Spleen (tissue), 11 donors: ENCODE data around the gene P3H2. TPM values are rescaled to one million over a fixed set of nuclear protein-coding genes. Genes with fewer than 3 reads are reported as not detected.

Experiments
- DNase-seq: peaks from one replicate; pipeline ENCODE4 v3.0.0-alpha.2; 2020
- H3K27ac ChIP-seq, 8 donors: fragments of 200-600 bp; sonication (generic) in 7 of 8; 1 replicate in 4 of 8; 2 replicates in 4 of 8; pipeline versions ENCODE4 v1.5.0 to v1.8.0; 2016 to 2021; ENCODE audit warnings: inconsistent platforms in 4 of 8, mild to moderate bottlenecking in 4 of 8, moderate library complexity in 1 of 8
- H3K27me3 ChIP-seq, 7 donors: fragments of 200-600 bp; sonication (generic) in 6 of 7; replicated peaks in 1 of 7; 1 replicate in 4 of 7; 2 replicates in 3 of 7; pipeline versions ENCODE4 v1.5.0 to v1.8.0; 2016 to 2021; ENCODE audit warnings: inconsistent platforms in 3 of 7, mild to moderate bottlenecking in 1 of 7
- H3K36me3 ChIP-seq, 6 donors: fragments of 200-600 bp; sonication (generic) in 5 of 6; 1 replicate in 4 of 6; 2 replicates in 2 of 6; pipeline versions ENCODE4 v1.5.0 to v1.8.0; 2016 to 2021; ENCODE audit warnings: inconsistent platforms in 2 of 6
- H3K4me1 ChIP-seq, 6 donors: fragments of 200-600 bp; sonication (generic) in 5 of 6; 1 replicate in 3 of 6; 2 replicates in 3 of 6; pipeline versions ENCODE4 v1.5.0 to v1.8.0; 2016 to 2021; ENCODE audit warnings: inconsistent platforms in 3 of 6
- H3K4me3 ChIP-seq, 8 donors: fragments of 200-600 bp; sonication (generic) in 7 of 8; 1 replicate in 4 of 8; 2 replicates in 4 of 8; pipeline versions ENCODE4 v1.5.0 to v1.8.0; 2016 to 2021; ENCODE audit warnings: inconsistent platforms in 4 of 8, mild to moderate bottlenecking in 4 of 8, moderate library complexity in 2 of 8
- H3K9me3 ChIP-seq, 8 donors: fragments of 200-600 bp; sonication (generic) in 7 of 8; 1 replicate in 4 of 8; 2 replicates in 4 of 8; pipeline versions ENCODE4 v1.5.0 to v1.8.0; 2016 to 2021; ENCODE audit warnings: inconsistent platforms in 4 of 8
- CTCF ChIP-seq, 11 experiments: fragments of 200-600 bp in 7 of 11; fragments of 450-650 bp in 4 of 11; sonication (generic) in 4 of 11; IDR thresholded peaks in 8 of 11; conservative IDR thresholded peaks in 3 of 11; 1 replicate in 7 of 11; 2 replicates in 4 of 11; pipeline versions ENCODE4 v1.4.0 to v1.8.0; 2016 to 2021; ENCODE audit warnings: antibody characterized with exemption in 11 of 11, inconsistent platforms in 4 of 11, mild to moderate bottlenecking in 1 of 11
- POLR2A ChIP-seq, 3 donors: fragments of 450-650 bp; IDR thresholded peaks; one replicate each; pipeline ENCODE4 v1.5.1; 2017; ENCODE audit warnings: antibody characterized with exemption in 3 of 3, mild to moderate bottlenecking in 1 of 3
- POLR2AphosphoS5 ChIP-seq, 3 donors: sonication (generic); formaldehyde crosslinking; IDR thresholded peaks; one replicate each; pipeline ENCODE4 v1.5.1; 2017; ENCODE audit warnings: antibody characterized with exemption in 3 of 3
- WGBS, 5 donors: extraction: QIAGEN DNeasy Blood & Tissue Kit in 3 of 5; methylation state at CpG; one replicate each; pipeline versions ENCODE4 v1.1.5 to v1.1.7; 2013 to 2018; 5-methylcytosine and 5-hydroxymethylcytosine counted together
- intact Hi-C: fragments of 100-400 bp; cut with DNase I; formaldehyde crosslinking; loops from one replicate; pipeline ENCODE4 v1.15.0; 2023; ENCODE audit warnings: low total_unique reads
- polyA plus RNA-seq, 3 donors: library from polyadenylated mRNA; stranded (reverse); fragments of 200-250 nt; gene quantifications; one replicate each; pipeline ENCODE4 v1.2.1, GENCODE V29; 2013
- total RNA-seq, 7 donors: library from RNA; depleted of rRNA in 3 of 7; stranded (reverse); fragments of >200 nt in 3 of 7; fragmentation: NEBNext Ultra II Directional in 4 of 7; extraction: Animal tissue kit (Norgen Biotek cat#: 25700) in 4 of 7; gene quantifications; one replicate each; pipeline versions ENCODE4 v1.1.0 to v1.2.1, GENCODE V29; 2016 to 2021
- donor health status: healthy with polysubstance abuse.
- donor health status: DM: no; HTN: no; CAD: no; lungs with moderate emphysema.
- donor health status: DM: no; HTN: no; CAD: no.
- donor health status: Bipolar disorder and iron deficiency.
- donor health status: healthy.
- donor health status: DM: no; HTN: no; CAD: no.
- donor health status: DM: yes; HTN: yes; CAD: no.

The P3H2 gene
- total and polyA plus RNA-seq, 10 donors: 7.7 to 155 (median 79.2) TPM

GRCh38 chr3:190036631-190037030 is 84.1 kb downstream of the P3H2 start:
- no peak overlapping the region for H3K4me3 ChIP-seq
- peaks cover 0 to 5% (median 4%) of the 10 kb centered on the region in 6 donors for H3K4me1 ChIP-seq
- no peaks in the 10 kb centered on the region for H3K27me3 ChIP-seq
- no peaks in the 10 kb centered on the region for H3K36me3 ChIP-seq
- H3K27ac ChIP-seq: no peak overlapping the region
- intact Hi-C loops: no loop called here
- 67 to 80% (median 73%) methylated on average over 2 of the region's 2 CpGs for WGBS, 5 donors
- TF ChIP-seq POLR2AphosphoS5 (IDR thresholded peaks at IDR 0.05): no peak
- no peak for TF ChIP-seq CTCF (IDR thresholded peaks at IDR 0.05 in 8 of 11, conservative IDR thresholded peaks at IDR 0.05 in 3 of 11)
- no peak for TF ChIP-seq POLR2A (IDR thresholded peaks at IDR 0.05)
- no peaks in the 10 kb centered on the region for H3K9me3 ChIP-seq
- DNase-seq: no peak

- whole genome bisulfite sequencing, 5 donors: 78 to 95% (median 90%) methylated on average over 3 of the region's 3 CpGs
- no peaks in the 10 kb centered on the region for H3K4me1 ChIP-seq
- H3K27ac ChIP-seq: no peak overlapping the region
- H3K4me3 ChIP-seq: no peak overlapping the region
- intact Hi-C loops: no loop called here
- H3K9me3 ChIP-seq: no peaks in the 10 kb centered on the region
- TF ChIP-seq POLR2A (IDR thresholded peaks at IDR 0.05) (no peak), CTCF (IDR thresholded peaks at IDR 0.05 in 8 of 11, conservative IDR thresholded peaks at IDR 0.05 in 3 of 11) (no peak), POLR2AphosphoS5 (IDR thresholded peaks at IDR 0.05) (no peak)
- H3K36me3 ChIP-seq: no peaks in the 10 kb centered on the region
- no peaks in the 10 kb centered on the region for H3K27me3 ChIP-seq
- no peak for DNase-seq
These were observed 86.3 kb downstream of the P3H2 start for GRCh38 chr3:190034446-190034845.

GRCh38 chr3:190032923-190033322 is 87.8 kb downstream of the P3H2 start:
- Histone ChIP-seq H3K4me3 (no peak overlapping the region), H3K9me3 (no peaks in the 10 kb centered on the region), H3K27ac (no peak overlapping the region), H3K36me3 (no peaks in the 10 kb centered on the region), H3K4me1 (no peaks in the 10 kb centered on the region), H3K27me3 (no peaks in the 10 kb centered on the region)
- TF ChIP-seq CTCF (IDR thresholded peaks at IDR 0.05 in 8 of 11, conservative IDR thresholded peaks at IDR 0.05 in 3 of 11): no peak
- no peak for TF ChIP-seq POLR2AphosphoS5 (IDR thresholded peaks at IDR 0.05)
- TF ChIP-seq POLR2A (IDR thresholded peaks at IDR 0.05): no peak
- no peak for DNase-seq
- intact Hi-C loops: no loop called here
- WGBS, 5 donors: 87 to 90% (median 87%) methylated on average over 11 of the region's 11 CpGs

- Histone ChIP-seq H3K9me3 (no peaks in the 10 kb centered on the region), H3K4me1 (no peaks in the 10 kb centered on the region), H3K27me3 (no peaks in the 10 kb centered on the region), H3K36me3 (no peaks in the 10 kb centered on the region), H3K4me3 (no peak overlapping the region), H3K27ac (peak overlapping the region in 3 of 8 donors; percentile 2 to 52 (median 9))
- intact Hi-C loops: no loop called here
- WGBS, 5 donors: 21 to 56% (median 29%) methylated on average over 1 of the region's 1 CpG
- TF ChIP-seq CTCF (IDR thresholded peaks at IDR 0.05 in 8 of 11, conservative IDR thresholded peaks at IDR 0.05 in 3 of 11) (no peak), POLR2AphosphoS5 (IDR thresholded peaks at IDR 0.05) (no peak), POLR2A (IDR thresholded peaks at IDR 0.05) (no peak)
- no peak for DNase-seq
These were observed 88.6 kb downstream of the P3H2 start for GRCh38 chr3:190031887-190032752.
